ENCODE measurements around the gene MRPS18A. TPM values are rescaled to one million over a fixed set of nuclear protein-coding genes. Genes with fewer than 3 reads are reported as not detected.

The MRPS18A gene
- total and polyA plus RNA-seq, 4 donors = 36.4 to 48.4 (median 38.5) TPM

GRCh38 chr6:43678341-43678740 is 9.2 kb downstream of the MRPS18A start:
- WGBS, 2 donors = 90 to 96% methylated on average over 7 of the region's 7 CpGs
- DNase-seq = no peak
- ATAC-seq (ENCODE audit: insufficient read depth, low FRiP score) = no peak
- H3K4me1 ChIP-seq (ENCODE audit: control insufficient read depth in 5 of 5, insufficient read depth in 5 of 5, low read length in 5 of 5) = peaks cover 1 to 24% (median 8%) of the 10 kb centered on the region in 5 donors
- TF ChIP-seq, protein P1, sequence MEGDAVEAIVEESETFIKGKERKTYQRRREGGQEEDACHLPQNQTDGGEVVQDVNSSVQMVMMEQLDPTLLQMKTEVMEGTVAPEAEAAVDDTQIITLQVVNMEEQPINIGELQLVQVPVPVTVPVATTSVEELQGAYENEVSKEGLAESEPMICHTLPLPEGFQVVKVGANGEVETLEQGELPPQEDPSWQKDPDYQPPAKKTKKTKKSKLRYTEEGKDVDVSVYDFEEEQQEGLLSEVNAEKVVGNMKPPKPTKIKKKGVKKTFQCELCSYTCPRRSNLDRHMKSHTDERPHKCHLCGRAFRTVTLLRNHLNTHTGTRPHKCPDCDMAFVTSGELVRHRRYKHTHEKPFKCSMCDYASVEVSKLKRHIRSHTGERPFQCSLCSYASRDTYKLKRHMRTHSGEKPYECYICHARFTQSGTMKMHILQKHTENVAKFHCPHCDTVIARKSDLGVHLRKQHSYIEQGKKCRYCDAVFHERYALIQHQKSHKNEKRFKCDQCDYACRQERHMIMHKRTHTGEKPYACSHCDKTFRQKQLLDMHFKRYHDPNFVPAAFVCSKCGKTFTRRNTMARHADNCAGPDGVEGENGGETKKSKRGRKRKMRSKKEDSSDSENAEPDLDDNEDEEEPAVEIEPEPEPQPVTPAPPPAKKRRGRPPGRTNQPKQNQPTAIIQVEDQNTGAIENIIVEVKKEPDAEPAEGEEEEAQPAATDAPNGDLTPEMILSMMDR (IDR thresholded peaks at IDR 0.05; ENCODE audit: control extremely low read depth, extremely low read depth) = no peak
- H3K9ac ChIP-seq (ENCODE audit: insufficient read depth in 1 of 2, low read length in 2 of 2) = no peak overlapping the region
- H3K27me3 ChIP-seq (ENCODE audit: control insufficient read depth in 3 of 3, insufficient read depth in 3 of 3, low read length in 2 of 3) = no peaks in the 10 kb centered on the region
- H3K36me3 ChIP-seq (ENCODE audit: control insufficient read depth in 4 of 4, insufficient read depth in 4 of 4, low read length in 4 of 4) = peaks cover 23 to 49% (median 35%) of the 10 kb centered on the region in 4 donors
- no peak overlapping the region for H3K27ac ChIP-seq (ENCODE audit: low read depth in 1 of 2, low read length in 1 of 2)
- no peak overlapping the region for H3K4me3 ChIP-seq
- H3K9me3 ChIP-seq (ENCODE audit: control insufficient read depth in 4 of 4, insufficient read depth in 3 of 4, low read length in 3 of 4) = no peaks in the 10 kb centered on the region

- H3K36me3 ChIP-seq (ENCODE audit: control insufficient read depth in 4 of 4, insufficient read depth in 4 of 4, low read length in 4 of 4) = peaks cover 23 to 53% (median 35%) of the 10 kb centered on the region in 4 donors
- H3K9me3 ChIP-seq (ENCODE audit: control insufficient read depth in 4 of 4, insufficient read depth in 3 of 4, low read length in 3 of 4) = no peaks in the 10 kb centered on the region
- 90 to 91% methylated on average over 7 of the region's 7 CpGs for WGBS, 2 donors
- H3K27me3 ChIP-seq (ENCODE audit: control insufficient read depth in 3 of 3, insufficient read depth in 3 of 3, low read length in 2 of 3) = no peaks in the 10 kb centered on the region
- no peak for DNase-seq
- H3K4me3 ChIP-seq = no peak overlapping the region
- H3K27ac ChIP-seq (ENCODE audit: low read depth in 1 of 2, low read length in 1 of 2) = no peak overlapping the region
- no peak overlapping the region for H3K9ac ChIP-seq (ENCODE audit: insufficient read depth in 1 of 2, low read length in 2 of 2)
- peaks cover 1 to 24% (median 9%) of the 10 kb centered on the region in 5 donors for H3K4me1 ChIP-seq (ENCODE audit: control insufficient read depth in 5 of 5, insufficient read depth in 5 of 5, low read length in 5 of 5)
- no peak for ATAC-seq (ENCODE audit: insufficient read depth, low FRiP score)
- TF ChIP-seq, protein P1 (IDR thresholded peaks at IDR 0.05; ENCODE audit: control extremely low read depth, extremely low read depth) = no peak
These were observed 9.8 kb downstream of the MRPS18A start for GRCh38 chr6:43677759-43678158.

GRCh38 chr6:43676962-43677606 is 10.5 kb downstream of the MRPS18A start:
- no peak overlapping the region for H3K4me3 ChIP-seq
- peaks cover 0 to 30% (median 11%) of the 10 kb centered on the region in 5 donors for H3K4me1 ChIP-seq (ENCODE audit: control insufficient read depth in 5 of 5, insufficient read depth in 5 of 5, low read length in 5 of 5)
- peaks cover 20 to 56% (median 35%) of the 10 kb centered on the region in 4 donors for H3K36me3 ChIP-seq (ENCODE audit: control insufficient read depth in 4 of 4, insufficient read depth in 4 of 4, low read length in 4 of 4)
- TF ChIP-seq, protein P1 (IDR thresholded peaks at IDR 0.05; ENCODE audit: control extremely low read depth, extremely low read depth) = no peak
- no peak overlapping the region for H3K9ac ChIP-seq (ENCODE audit: insufficient read depth in 1 of 2, low read length in 2 of 2)
- no peaks in the 10 kb centered on the region for H3K27me3 ChIP-seq (ENCODE audit: control insufficient read depth in 3 of 3, insufficient read depth in 3 of 3, low read length in 2 of 3)
- DNase-seq = no peak
- H3K27ac ChIP-seq (ENCODE audit: low read depth in 1 of 2, low read length in 1 of 2) = no peak overlapping the region
- no peak for ATAC-seq (ENCODE audit: insufficient read depth, low FRiP score)
- WGBS, 2 donors = 91 to 92% methylated on average over 7 of the region's 7 CpGs
- no peaks in the 10 kb centered on the region for H3K9me3 ChIP-seq (ENCODE audit: control insufficient read depth in 4 of 4, insufficient read depth in 3 of 4, low read length in 3 of 4)
